Measurements from ENCODE around the gene KRTAP10-10. TPM values are rescaled to one million over a fixed set of nuclear protein-coding genes. Genes with fewer than 3 reads are reported as not detected.
"Not testable (repeated sequence)": the region's sequence is repeated elsewhere in the genome, so short reads cannot be mapped to it uniquely, and the experiment has no call there.

Gene KRTAP10-10
- total RNA-seq, 1 donor from 2014 or later = not detected

GRCh38 chr21:44627181-44627822 lies 9.9 kb upstream of the KRTAP10-10 start:
- not testable (repeated sequence) for DNase-seq

GRCh38 chr21:44627831-44628233 lies 9.3 kb upstream of the KRTAP10-10 start:
- DNase-seq = not testable (repeated sequence)

- no peak for DNase-seq
Observed at GRCh38 chr21:44628707-44629391, 8.3 kb upstream of the KRTAP10-10 start.

GRCh38 chr21:44630440-44630839 lies 6.7 kb upstream of the KRTAP10-10 start:
- no peak for DNase-seq

- DNase-seq = no peak
Observed at GRCh38 chr21:44632067-44632466, 5.1 kb upstream of the KRTAP10-10 start.

- no peak for DNase-seq
Observed at GRCh38 chr21:44636209-44637017, 743 bp upstream of the KRTAP10-10 start.

GRCh38 chr21:44637851-44638348 lies 744 bp downstream of the KRTAP10-10 start:
- not testable (repeated sequence) for DNase-seq

GRCh38 chr21:44638506-44639330 lies 1.6 kb downstream of the KRTAP10-10 start:
- not testable (repeated sequence) for DNase-seq

- no peak for DNase-seq
Observed at GRCh38 chr21:44639331-44639655, 2.1 kb downstream of the KRTAP10-10 start.

GRCh38 chr21:44640761-44641160 lies 3.6 kb downstream of the KRTAP10-10 start:
- DNase-seq = no peak

GRCh38 chr21:44643741-44644310 lies 6.7 kb downstream of the KRTAP10-10 start:
- no peak for DNase-seq

- no peak for DNase-seq
Observed at GRCh38 chr21:44644878-44645277, 7.7 kb downstream of the KRTAP10-10 start.

GRCh38 chr21:44646366-44647221 lies 9.4 kb downstream of the KRTAP10-10 start, which contains the start of gene KRTAP10-11:
KRTAP10-11 (plus strand) TSS chr21:44646414; CDS start chr21:44646459, 45 bp downstream.
- DNase-seq = not testable (repeated sequence)

GRCh38 chr21:44647222-44647552 lies 10.0 kb downstream of the KRTAP10-10 start:
- no peak for DNase-seq

- no peak for DNase-seq
Observed at GRCh38 chr21:44648557-44649311, 11.6 kb downstream of the KRTAP10-10 start.

GRCh38 chr21:44649521-44650100 lies 12.5 kb downstream of the KRTAP10-10 start:
- DNase-seq = no peak

- DNase-seq = no peak
Observed at GRCh38 chr21:44650265-44650972, 13.3 kb downstream of the KRTAP10-10 start.

- DNase-seq = no peak
Observed at GRCh38 chr21:44650973-44651675, 14.0 kb downstream of the KRTAP10-10 start.

- no peak for DNase-seq
Observed at GRCh38 chr21:44653123-44653522, 16.0 kb downstream of the KRTAP10-10 start.

Measured in dermis blood vessel endothelial cell (primary cell).